ENCODE data around the gene DUSP5. TPM values are rescaled to one million over a fixed set of nuclear protein-coding genes. Genes with fewer than 3 reads are reported as not detected.

DUSP5 gene
- total RNA-seq, 1 donor from 2014 or later: 16.3 TPM

DNA sequence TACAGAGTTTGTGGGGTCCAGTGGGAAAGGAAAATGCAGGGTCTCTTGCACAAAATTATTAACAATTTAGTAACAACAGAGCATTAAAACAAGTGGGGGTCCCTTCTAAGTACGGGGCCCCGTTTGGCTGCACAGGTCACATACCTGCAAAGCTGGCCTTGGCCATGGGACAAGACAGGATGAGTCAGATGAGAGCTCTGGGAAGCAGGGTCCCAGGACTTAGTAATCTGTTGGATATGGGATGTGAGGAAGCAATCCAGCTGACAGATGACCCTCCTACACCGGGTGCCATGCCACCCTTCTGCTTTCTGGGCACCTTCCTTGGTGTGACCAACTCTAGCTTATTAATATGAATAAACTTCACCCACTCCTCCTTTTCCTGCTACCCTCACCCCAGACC is 3.2 kb upstream of the DUSP5 start:
- no peak for DNase-seq (ENCODE audit: extremely low spot score, unreplicated experiment)
- H3K36me3 Mint-ChIP-seq: no peaks in the 10 kb centered on the region
- TF ChIP-seq, protein P1, sequence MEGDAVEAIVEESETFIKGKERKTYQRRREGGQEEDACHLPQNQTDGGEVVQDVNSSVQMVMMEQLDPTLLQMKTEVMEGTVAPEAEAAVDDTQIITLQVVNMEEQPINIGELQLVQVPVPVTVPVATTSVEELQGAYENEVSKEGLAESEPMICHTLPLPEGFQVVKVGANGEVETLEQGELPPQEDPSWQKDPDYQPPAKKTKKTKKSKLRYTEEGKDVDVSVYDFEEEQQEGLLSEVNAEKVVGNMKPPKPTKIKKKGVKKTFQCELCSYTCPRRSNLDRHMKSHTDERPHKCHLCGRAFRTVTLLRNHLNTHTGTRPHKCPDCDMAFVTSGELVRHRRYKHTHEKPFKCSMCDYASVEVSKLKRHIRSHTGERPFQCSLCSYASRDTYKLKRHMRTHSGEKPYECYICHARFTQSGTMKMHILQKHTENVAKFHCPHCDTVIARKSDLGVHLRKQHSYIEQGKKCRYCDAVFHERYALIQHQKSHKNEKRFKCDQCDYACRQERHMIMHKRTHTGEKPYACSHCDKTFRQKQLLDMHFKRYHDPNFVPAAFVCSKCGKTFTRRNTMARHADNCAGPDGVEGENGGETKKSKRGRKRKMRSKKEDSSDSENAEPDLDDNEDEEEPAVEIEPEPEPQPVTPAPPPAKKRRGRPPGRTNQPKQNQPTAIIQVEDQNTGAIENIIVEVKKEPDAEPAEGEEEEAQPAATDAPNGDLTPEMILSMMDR (conservative IDR thresholded peaks at IDR 0.05): no peak
- H3K9me3 Mint-ChIP-seq: no peaks in the 10 kb centered on the region
- H3K4me1 Mint-ChIP-seq (ENCODE audit: unreplicated experiment): peaks cover 22% of the 10 kb centered on the region
- no peak overlapping the region for H3K4me3 Mint-ChIP-seq
- peaks cover 31% of the 10 kb centered on the region for H3K27me3 Mint-ChIP-seq
- H3K27ac Mint-ChIP-seq: peak overlapping the region; percentile 4

DNA sequence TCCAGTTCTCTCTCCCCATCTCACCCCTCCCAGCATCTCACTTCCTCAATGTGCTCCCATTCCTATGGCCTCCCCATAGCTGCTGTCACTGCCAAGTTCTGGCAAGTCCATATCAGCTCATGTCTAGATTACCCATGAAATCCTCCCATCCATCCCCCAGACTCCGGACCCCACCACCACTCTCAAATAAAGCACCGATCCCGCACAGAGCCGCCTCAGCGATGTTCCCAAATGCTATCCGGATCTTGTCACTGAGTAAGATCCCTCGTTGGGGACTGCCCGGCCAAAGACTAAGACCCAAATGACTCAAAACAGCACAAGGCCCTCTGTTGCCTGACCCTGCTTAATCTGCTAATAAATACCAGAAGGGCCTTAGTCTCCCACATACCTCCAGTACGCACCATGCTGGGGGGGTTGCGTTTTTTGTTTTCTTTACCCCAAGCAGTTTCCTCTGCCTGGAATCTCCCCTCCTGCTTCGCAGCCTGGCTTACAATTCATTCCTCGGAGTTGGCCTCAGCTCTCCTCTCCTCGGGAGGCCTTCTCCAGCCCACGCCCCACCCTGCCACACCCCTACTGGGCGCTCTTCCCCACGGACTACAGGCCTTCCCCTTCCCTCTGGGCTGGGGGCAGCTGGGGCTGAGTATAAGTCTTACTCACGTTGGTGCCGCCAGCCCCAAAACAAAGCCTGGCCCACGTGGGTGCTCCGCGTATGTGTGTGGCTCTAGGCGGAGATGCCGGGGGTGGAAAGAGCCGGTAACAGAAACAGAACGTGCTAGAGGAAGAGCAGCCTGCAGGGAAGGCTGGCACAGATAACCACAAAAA is 1.8 kb upstream of the DUSP5 start:
- no peak for DNase-seq (ENCODE audit: extremely low spot score, unreplicated experiment)
- H3K9me3 Mint-ChIP-seq: no peaks in the 10 kb centered on the region
- peaks cover 30% of the 10 kb centered on the region for H3K4me1 Mint-ChIP-seq (ENCODE audit: unreplicated experiment)
- TF ChIP-seq, protein P1 (conservative IDR thresholded peaks at IDR 0.05): no peak
- peaks cover 43% of the 10 kb centered on the region for H3K27me3 Mint-ChIP-seq
- no peaks in the 10 kb centered on the region for H3K36me3 Mint-ChIP-seq
- peak overlapping the region; percentile 94 for H3K4me3 Mint-ChIP-seq
- H3K27ac Mint-ChIP-seq: peak overlapping the region; percentile 89

- peaks cover 47% of the 10 kb centered on the region for H3K27me3 Mint-ChIP-seq
Observed at GRCh38 chr10:110496553-110497437, 912 bp upstream of the DUSP5 start.

GRCh38 chr10:110498087-110498981 is 627 bp downstream of the DUSP5 start:
- Mint-ChIP-seq H3K27ac (peak overlapping the region; percentile 89), H3K4me1 (ENCODE audit: unreplicated experiment) (peaks cover 50% of the 10 kb centered on the region)

More at GRCh38 chr10:110496553-110497437, 912 bp upstream of the DUSP5 start:
- TF ChIP-seq, protein P1 (conservative IDR thresholded peaks at IDR 0.05): no peak
- Mint-ChIP-seq H3K4me3 (peak overlapping the region; percentile 94), H3K9me3 (no peaks in the 10 kb centered on the region), H3K4me1 (ENCODE audit: unreplicated experiment) (peaks cover 38% of the 10 kb centered on the region), H3K27ac (peak overlapping the region; percentile 89), H3K36me3 (no peaks in the 10 kb centered on the region)
- no peak for DNase-seq (ENCODE audit: extremely low spot score, unreplicated experiment)

More at GRCh38 chr10:110498087-110498981, 627 bp downstream of the DUSP5 start:
- TF ChIP-seq, protein P1 (conservative IDR thresholded peaks at IDR 0.05): no peak
- H3K4me3 Mint-ChIP-seq: peak overlapping the region; percentile 92
- no peaks in the 10 kb centered on the region for H3K36me3 Mint-ChIP-seq
- H3K27me3 Mint-ChIP-seq: peaks cover 47% of the 10 kb centered on the region
- DNase-seq (ENCODE audit: extremely low spot score, unreplicated experiment): peak; percentile 76
- H3K9me3 Mint-ChIP-seq: no peaks in the 10 kb centered on the region
